GM23338 (cell line): ENCODE data around the gene CLDN7. TPM values are rescaled to one million over a fixed set of nuclear protein-coding genes. Genes with fewer than 3 reads are reported as not detected.

Experiments used
- CTCF ChIP-seq, 2 experiments: fragments of 200-600 bp in 1 of 2; sonication (generic) in 1 of 2; conservative IDR thresholded peaks; 2 replicates each; pipeline versions ENCODE4 v1.5.1 to v1.6.1; 2016 to 2017; ENCODE audit warnings: antibody characterized with exemption in 2 of 2, low read depth in 2 of 2, mild to moderate bottlenecking in 2 of 2, moderate library complexity in 1 of 2
- ETS1 ChIP-seq: IDR thresholded peaks from 2 replicates; pipeline ENCODE4 v1.6.1; 2016; ENCODE audit warnings: antibody characterized with exemption
- EZH2 ChIP-seq: fragments of 200-600 bp; sonication (generic); IDR thresholded peaks from one replicate; pipeline ENCODE4 v1.8.0; 2017; ENCODE audit warnings: antibody characterized with exemption, mild to moderate bottlenecking, low read depth; ENCODE audit not compliant: unreplicated experiment
- JUNB ChIP-seq: IDR thresholded peaks from one replicate; pipeline ENCODE4 v1.6.1; 2016; ENCODE audit warnings: antibody characterized with exemption; ENCODE audit not compliant: unreplicated experiment
- ZNF114 ChIP-seq: fragments of 250-450 bp; sonication (Bioruptor Pico); IDR thresholded peaks from 2 replicates; pipeline ENCODE4 v1.5.0; 2020; ENCODE audit warnings: mild to moderate bottlenecking, moderate library complexity
- ZNF331 ChIP-seq: fragments of 250-450 bp; sonication (Bioruptor Pico); IDR thresholded peaks from 2 replicates; pipeline ENCODE4 v1.5.0; 2020; ENCODE audit warnings: low read depth, mild to moderate bottlenecking, moderate library complexity
- ZNF462 ChIP-seq: fragments of 250-450 bp; sonication (Bioruptor Pico); IDR thresholded peaks from 2 replicates; pipeline ENCODE4 v1.5.0; 2020; ENCODE audit warnings: mild to moderate bottlenecking, moderate library complexity
- polyA plus RNA-seq: library from polyadenylated mRNA; unstranded; fragments of >200 nt; fragmentation: Nextera tagmentation; extraction: Ambion mirVana; gene quantifications from 2 replicates; pipeline ENCODE4 v1.2.1, GENCODE V29; 2016
- total RNA-seq: library from RNA; depleted of rRNA; stranded (reverse); fragments of >200 nt; shearing (Covaris generic); gene quantifications from 2 replicates; pipeline ENCODE4 v1.2.3, GENCODE V29; 2014

CLDN7 gene
- total and polyA plus RNA-seq, 2 experiments from 2014 or later, result 50.7 to 111 TPM

- TF ChIP-seq ZNF462 (CRISPR knock-in tag) (no peak), EZH2 (no peak), JUNB (no peak), CTCF (conservative IDR thresholded peaks at IDR 0.05; ENCODE audit: low read depth in 2 of 2) (no peak), ETS1 (no peak), ZNF331 (CRISPR knock-in tag) (no peak), ZNF114 (no peak)
Observed at GRCh38 chr17:7285679-7286078, 23.4 kb upstream of the CLDN7 start (continued).
